ENCODE measurements around the gene SEC14L1.
A peak's percentile ranks its signal among the peaks of the same experiment; 100 is the strongest.

The SEC14L1 gene

GRCh38 chr17:77117415-77117814, 23.4 kb upstream of the SEC14L1 start:
- TF ChIP-seq SPI1 (IDR thresholded peaks at IDR 0.05; ENCODE audit: low read depth, low read length), result no peak
- no peak for TF ChIP-seq POLR2A (IDR thresholded peaks at IDR 0.05; ENCODE audit: low read depth, low read length)
- FAIRE-seq (no peak), DNase-seq (ENCODE audit: insufficient read length, low spot score) (no peak)

- no peak for FAIRE-seq
- TF ChIP-seq TAF1 (IDR thresholded peaks at IDR 0.05; ENCODE audit: low read depth, low read length) (no peak), POLR2A (IDR thresholded peaks at IDR 0.05; ENCODE audit: low read depth, low read length) (no peak), PAX5 (IDR thresholded peaks at IDR 0.05; ENCODE audit: insufficient read depth, low read length, severe bottlenecking) (no peak), SPI1 (IDR thresholded peaks at IDR 0.05; ENCODE audit: low read depth, low read length) (no peak), POLR2AphosphoS5 (IDR thresholded peaks at IDR 0.05; ENCODE audit: low read depth, low read length) (no peak), POU2F2 (IDR thresholded peaks at IDR 0.05; ENCODE audit: low read depth, low read length) (no peak)
Measured at GRCh38 chr17:77118251-77118928, 22.4 kb upstream of the SEC14L1 start.

GRCh38 chr17:77119668-77120301, 21.0 kb upstream of the SEC14L1 start:
- DNase-seq (ENCODE audit: insufficient read length, low spot score) (no peak), FAIRE-seq (no peak)
- TF ChIP-seq TAF1 (IDR thresholded peaks at IDR 0.05; ENCODE audit: low read depth, low read length) (no peak), PAX5 (IDR thresholded peaks at IDR 0.05; ENCODE audit: insufficient read depth, low read length, severe bottlenecking) (no peak), POLR2AphosphoS5 (IDR thresholded peaks at IDR 0.05; ENCODE audit: low read depth, low read length) (no peak), SPI1 (IDR thresholded peaks at IDR 0.05; ENCODE audit: low read depth, low read length) (no peak), POU2F2 (IDR thresholded peaks at IDR 0.05; ENCODE audit: low read depth, low read length) (no peak), POLR2A (IDR thresholded peaks at IDR 0.05; ENCODE audit: low read depth, low read length) (no peak)

More at GRCh38 chr17:77118251-77118928, 22.4 kb upstream of the SEC14L1 start:
- no peak for DNase-seq (ENCODE audit: insufficient read length, low spot score)

DNA sequence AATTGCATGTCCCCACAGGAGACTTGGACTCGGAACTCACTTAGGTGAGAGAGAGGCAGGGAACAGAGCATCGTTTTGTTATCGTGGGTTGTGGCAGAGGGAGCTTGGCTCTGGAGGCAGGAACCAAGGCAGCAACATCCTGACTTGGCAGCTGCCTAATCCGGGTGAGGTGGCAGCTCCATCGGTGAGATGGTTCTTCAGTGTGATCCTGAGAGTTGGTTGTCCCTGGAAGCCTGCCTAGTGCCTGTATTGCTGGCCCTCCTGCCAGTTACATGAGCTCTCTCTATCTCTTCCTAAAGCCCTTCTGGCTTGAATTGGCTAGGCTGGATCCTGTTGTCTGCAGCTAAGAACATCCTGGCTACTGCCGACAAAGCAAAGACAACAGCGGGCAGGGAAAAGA, 19.9 kb upstream of the SEC14L1 start:
- TF ChIP-seq TAF1 (IDR thresholded peaks at IDR 0.05; ENCODE audit: low read depth, low read length) (no peak), POU2F2 (IDR thresholded peaks at IDR 0.05; ENCODE audit: low read depth, low read length) (no peak), SPI1 (IDR thresholded peaks at IDR 0.05; ENCODE audit: low read depth, low read length) (no peak), PAX5 (IDR thresholded peaks at IDR 0.05; ENCODE audit: insufficient read depth, low read length, severe bottlenecking) (no peak), POLR2AphosphoS5 (IDR thresholded peaks at IDR 0.05; ENCODE audit: low read depth, low read length) (no peak), POLR2A (IDR thresholded peaks at IDR 0.05; ENCODE audit: low read depth, low read length) (no peak)
- FAIRE-seq (no peak), DNase-seq (ENCODE audit: insufficient read length, low spot score) (no peak)

DNA sequence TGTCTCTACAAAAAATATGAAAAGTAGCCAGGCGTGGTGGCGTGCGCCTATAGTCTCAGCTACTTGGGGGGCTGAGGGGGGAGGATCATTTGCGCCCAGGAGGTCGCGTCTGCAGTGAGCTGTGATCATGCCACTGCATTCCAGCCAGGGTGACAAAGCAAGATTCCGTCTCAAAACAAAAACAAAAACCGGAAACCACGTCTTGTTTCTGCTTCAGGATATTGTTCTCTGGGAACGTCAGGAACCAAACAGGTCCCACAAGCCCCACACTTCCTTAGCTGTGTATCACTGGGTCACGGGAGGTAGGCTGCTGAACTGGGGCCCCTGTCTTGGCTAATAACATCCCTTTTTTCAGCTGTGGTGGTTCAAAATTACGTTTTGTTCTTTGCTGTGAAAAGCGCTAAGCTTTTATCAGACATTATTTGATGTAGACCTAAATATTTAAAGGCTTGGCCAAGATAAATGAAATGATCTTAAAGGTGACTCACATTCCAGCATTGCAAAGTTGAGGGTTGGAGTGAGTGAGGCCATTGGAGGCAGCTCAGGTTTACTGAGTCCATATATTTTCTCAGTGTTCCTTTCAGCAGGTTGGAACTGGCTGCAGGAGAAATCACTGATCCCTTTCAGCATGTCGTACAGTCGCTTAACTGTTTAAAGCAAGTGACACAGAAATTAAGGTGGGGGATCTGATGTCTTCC, 16.4 kb upstream of the SEC14L1 start:
- FAIRE-seq (no peak), DNase-seq (ENCODE audit: insufficient read length, low spot score) (no peak)
- TF ChIP-seq TAF1 (IDR thresholded peaks at IDR 0.05; ENCODE audit: low read depth, low read length), result no peak

DNA sequence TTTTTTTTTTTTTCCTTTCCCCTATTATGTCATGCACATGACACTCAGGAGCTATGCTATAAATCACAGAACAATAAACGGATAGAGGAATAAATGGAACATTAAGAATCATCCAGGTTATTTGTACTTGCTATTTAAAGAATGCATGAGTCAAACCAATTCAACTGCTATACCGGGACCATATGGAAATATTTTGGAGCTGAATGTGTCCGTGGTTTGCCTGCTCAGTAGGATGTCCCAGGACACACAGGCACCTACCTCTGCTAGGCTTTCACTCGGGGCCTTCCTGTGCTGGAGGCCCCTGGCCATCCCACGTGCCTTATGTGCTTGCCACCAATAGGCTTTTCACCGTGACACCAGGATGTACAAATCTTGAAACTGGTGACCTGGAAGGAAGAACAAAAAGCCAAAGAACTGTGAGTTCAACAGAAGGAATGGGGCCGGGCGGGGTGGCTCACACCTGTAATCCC, 15.3 kb upstream of the SEC14L1 start:
- TF ChIP-seq POU2F2 (IDR thresholded peaks at IDR 0.05; ENCODE audit: low read depth, low read length) (no peak), POLR2AphosphoS5 (IDR thresholded peaks at IDR 0.05; ENCODE audit: low read depth, low read length) (no peak), POLR2A (IDR thresholded peaks at IDR 0.05; ENCODE audit: low read depth, low read length) (no peak), TAF1 (IDR thresholded peaks at IDR 0.05; ENCODE audit: low read depth, low read length) (no peak), SPI1 (IDR thresholded peaks at IDR 0.05; ENCODE audit: low read depth, low read length) (no peak), PAX5 (IDR thresholded peaks at IDR 0.05; ENCODE audit: insufficient read depth, low read length, severe bottlenecking) (no peak)
- FAIRE-seq, result no peak
- DNase-seq (ENCODE audit: insufficient read length, low spot score), result no peak

DNA sequence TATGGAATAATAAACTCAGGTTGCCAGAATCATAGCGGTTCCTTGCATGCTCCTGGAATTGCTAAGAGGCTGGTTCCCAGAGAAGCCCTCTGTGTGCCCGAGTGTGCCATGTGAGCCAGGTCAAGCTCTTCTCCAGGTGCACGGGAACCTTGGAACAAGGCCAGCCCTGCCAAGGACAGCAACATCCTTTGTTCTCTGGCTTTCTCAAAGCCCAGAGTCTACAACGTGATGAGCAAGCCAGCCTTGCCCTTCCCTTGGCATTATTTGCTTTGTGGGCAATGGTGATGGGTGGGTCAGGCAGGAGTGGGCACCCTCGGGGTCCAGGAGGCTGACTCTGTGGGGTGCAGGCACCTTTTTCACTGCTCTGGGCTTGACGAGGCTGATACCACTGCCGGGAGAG, 14.2 kb upstream of the SEC14L1 start:
- no peak for DNase-seq (ENCODE audit: insufficient read length, low spot score)
- FAIRE-seq, result no peak

DNA sequence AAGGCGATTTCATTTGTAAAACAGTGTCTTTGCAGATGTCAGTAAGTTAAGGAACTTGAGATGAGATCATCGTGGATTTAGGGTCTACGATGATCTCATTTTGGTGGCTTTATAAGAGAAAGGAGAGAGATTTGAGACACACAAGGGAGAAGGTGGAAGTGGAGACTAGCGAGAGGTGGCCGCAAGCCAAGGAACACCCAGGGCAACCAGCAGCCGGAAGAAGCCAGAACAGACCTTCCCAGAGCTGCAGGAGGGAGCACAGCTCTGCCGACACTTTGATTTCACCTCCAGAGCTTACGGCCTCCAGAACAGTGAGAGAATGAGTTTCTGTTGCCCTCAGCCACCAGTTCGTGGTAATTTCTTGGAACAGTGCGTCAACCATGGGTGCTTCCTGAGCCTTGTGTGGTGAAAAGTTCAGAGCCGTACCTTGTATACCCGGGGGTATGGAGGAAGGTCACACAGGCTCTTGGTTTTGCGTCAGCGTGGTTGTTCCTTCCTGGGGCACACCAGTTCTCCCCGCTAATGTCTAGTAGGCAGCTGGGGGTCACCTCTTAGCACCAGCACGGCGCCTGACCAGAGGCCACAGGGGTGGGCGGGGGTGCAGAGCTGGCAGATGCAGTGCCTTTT, 12.9 kb upstream of the SEC14L1 start:
- no peak for TF ChIP-seq POLR2A (IDR thresholded peaks at IDR 0.05; ENCODE audit: low read depth, low read length)
- TF ChIP-seq PAX5 (IDR thresholded peaks at IDR 0.05; ENCODE audit: insufficient read depth, low read length, severe bottlenecking), result no peak
- no peak for TF ChIP-seq TAF1 (IDR thresholded peaks at IDR 0.05; ENCODE audit: low read depth, low read length)
- no peak for TF ChIP-seq POLR2AphosphoS5 (IDR thresholded peaks at IDR 0.05; ENCODE audit: low read depth, low read length)
- TF ChIP-seq SPI1 (IDR thresholded peaks at IDR 0.05; ENCODE audit: low read depth, low read length), result no peak
- no peak for TF ChIP-seq POU2F2 (IDR thresholded peaks at IDR 0.05; ENCODE audit: low read depth, low read length)
- FAIRE-seq (peak; percentile 16), DNase-seq (ENCODE audit: insufficient read length, low spot score) (no peak)

More for the DNA sequence above, 14.2 kb upstream of the SEC14L1 start:
- TF ChIP-seq SPI1 (IDR thresholded peaks at IDR 0.05; ENCODE audit: low read depth, low read length) (no peak), POU2F2 (IDR thresholded peaks at IDR 0.05; ENCODE audit: low read depth, low read length) (no peak), PAX5 (IDR thresholded peaks at IDR 0.05; ENCODE audit: insufficient read depth, low read length, severe bottlenecking) (no peak), TAF1 (IDR thresholded peaks at IDR 0.05; ENCODE audit: low read depth, low read length) (no peak), POLR2A (IDR thresholded peaks at IDR 0.05; ENCODE audit: low read depth, low read length) (no peak), POLR2AphosphoS5 (IDR thresholded peaks at IDR 0.05; ENCODE audit: low read depth, low read length) (no peak)

- FAIRE-seq, result no peak
- no peak for TF ChIP-seq PAX5 (IDR thresholded peaks at IDR 0.05; ENCODE audit: insufficient read depth, low read length, severe bottlenecking)
- TF ChIP-seq POLR2AphosphoS5 (IDR thresholded peaks at IDR 0.05; ENCODE audit: low read depth, low read length), result no peak
- TF ChIP-seq POLR2A (IDR thresholded peaks at IDR 0.05; ENCODE audit: low read depth, low read length), result no peak
- no peak for TF ChIP-seq POU2F2 (IDR thresholded peaks at IDR 0.05; ENCODE audit: low read depth, low read length)
- no peak for TF ChIP-seq SPI1 (IDR thresholded peaks at IDR 0.05; ENCODE audit: low read depth, low read length)
- TF ChIP-seq TAF1 (IDR thresholded peaks at IDR 0.05; ENCODE audit: low read depth, low read length), result no peak
- DNase-seq (ENCODE audit: insufficient read length, low spot score), result no peak
Measured at GRCh38 chr17:77128896-77129567, 11.7 kb upstream of the SEC14L1 start.
